OCI-M1 (cell line): ENCODE results near the gene CDH13.

Source experiments
- DNase-seq: peaks from one replicate; lab custom pipeline; 2025; lab: John Stamatoyannopoulos, UW

CDH13 gene

DNA sequence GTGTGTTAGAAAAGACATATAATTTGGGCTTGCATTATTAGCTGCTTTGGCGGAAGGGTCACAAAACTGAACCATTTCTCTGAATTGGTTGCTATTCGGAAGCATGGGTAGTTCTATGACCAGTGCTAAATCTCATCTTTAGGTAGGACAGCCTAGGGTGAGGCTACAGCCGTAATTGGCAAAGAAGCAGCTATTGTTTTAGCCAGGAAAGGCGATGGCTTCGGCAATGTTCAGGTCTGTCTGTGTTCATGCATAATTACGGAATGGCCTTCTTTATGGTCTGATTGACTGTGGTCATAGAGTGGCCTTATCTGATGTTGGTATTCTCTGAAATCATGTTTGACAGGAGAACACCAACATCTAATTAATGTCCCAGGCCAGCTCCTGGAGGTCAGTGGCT is 812.6 kb downstream of the CDH13 start:
- DNase-seq = no peak

DNA sequence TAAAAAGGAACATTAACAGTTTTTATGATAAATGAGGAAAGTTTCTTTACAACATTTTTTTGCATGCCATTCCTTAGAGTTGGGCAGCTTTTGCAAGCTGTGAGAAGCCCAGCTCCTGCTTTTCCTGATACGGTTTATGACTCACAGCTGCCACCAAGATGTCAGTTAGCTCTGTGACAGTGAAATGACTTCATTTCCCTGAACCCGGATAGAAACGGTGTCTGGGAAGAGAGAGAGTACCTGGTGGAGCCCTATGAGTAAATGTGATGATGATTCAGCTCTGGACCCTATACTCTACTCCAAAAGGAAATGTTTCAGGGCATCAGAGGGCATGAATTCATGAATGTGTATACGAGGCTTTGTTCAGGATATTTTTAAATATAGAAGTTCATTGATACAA is 814.7 kb downstream of the CDH13 start:
- DNase-seq = no peak

DNA sequence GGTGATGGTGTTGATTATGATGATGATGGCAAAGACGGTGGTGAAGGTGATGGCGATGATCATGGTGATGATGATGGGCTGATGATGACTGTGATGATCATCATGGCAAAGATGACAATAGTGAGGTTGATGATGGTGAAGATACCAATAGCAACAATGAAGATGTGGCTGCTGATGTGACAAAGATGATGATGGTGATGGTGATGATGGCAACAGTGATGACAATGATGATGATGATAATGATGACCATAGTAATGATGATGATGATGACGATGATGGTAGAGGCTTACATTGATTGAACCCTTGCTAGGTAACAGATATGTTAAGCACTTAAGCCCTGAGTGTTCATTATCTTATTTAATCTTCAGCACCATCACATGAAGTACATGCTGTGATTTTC is 817.2 kb downstream of the CDH13 start:
- DNase-seq = no peak

DNA sequence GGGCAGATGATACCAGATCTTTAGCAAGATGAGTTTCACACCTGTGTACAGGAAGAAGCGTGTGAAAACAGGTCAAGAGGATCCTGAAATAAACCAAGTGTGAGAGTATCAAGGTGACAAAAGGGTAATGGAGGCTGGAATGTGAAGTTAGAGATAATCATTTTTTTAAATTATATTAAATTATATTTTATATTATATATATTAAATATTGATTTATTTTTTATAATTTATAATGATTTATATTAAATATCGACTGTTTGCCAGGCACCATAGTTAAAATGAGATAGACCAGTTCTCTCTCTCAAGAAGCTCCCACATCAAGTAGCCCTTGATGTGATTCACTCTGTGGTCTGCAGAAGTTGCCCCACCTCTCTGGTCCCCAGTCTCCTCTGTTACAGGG is 820.8 kb downstream of the CDH13 start:
- no peak for DNase-seq

DNA sequence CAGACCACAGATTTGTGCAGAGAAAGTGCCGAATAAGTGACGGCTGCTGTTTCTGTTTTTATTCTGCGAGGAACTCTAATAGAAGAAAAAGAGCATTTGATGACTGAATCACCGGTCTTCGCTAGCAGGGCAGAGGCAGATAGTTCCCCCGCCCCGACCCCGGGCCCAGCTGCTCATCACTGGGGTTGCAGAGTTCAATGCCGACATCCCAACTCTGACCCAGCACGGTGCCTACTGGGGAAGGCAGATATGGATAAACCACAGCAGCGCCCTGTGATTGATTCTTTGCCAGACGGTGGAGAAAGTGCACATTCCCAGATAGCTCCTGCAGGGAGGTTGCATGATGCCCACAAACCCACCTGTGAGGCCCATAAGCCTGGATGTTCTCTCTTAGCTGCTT is 823.1 kb downstream of the CDH13 start:
- no peak for DNase-seq

DNA sequence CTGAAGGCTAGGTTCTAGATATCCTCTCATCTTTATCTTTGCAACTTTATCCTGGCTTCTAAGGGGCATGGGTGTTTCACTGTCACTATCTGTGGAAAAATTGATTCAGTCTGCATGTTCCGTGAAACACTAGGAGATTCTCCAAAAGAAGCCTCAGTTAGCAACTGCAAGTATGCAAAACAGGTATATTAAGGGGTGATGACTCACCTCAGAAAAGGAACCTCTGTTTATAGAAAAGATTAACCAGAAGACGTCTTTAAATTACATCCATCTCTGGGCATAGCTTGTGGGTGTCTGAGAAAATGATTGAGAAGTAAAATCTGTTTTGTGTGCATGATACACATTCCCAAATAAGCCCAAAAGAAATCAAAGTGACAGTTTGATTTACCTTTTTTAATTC is 827.2 kb downstream of the CDH13 start:
- DNase-seq = no peak

DNA sequence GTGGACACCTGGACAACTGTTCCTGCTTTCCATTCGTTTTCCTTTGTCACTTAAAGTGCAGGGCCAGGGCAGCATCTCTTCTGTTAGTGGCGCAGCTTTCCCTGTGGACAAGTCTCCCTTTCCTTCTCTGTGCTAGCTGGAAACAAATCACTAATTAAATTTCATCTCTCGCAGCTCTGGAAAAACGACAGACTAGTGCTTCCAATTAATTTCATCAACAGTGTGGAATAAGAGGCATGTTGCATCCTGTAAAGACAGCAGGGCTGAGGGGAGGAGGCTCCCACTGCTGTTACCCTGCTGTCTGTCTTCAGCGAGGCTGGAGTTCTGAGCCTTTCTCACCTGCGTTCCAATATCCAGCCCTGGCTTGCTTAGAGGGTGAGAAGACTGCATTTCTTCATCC is 828.9 kb downstream of the CDH13 start:
- DNase-seq = no peak

DNA sequence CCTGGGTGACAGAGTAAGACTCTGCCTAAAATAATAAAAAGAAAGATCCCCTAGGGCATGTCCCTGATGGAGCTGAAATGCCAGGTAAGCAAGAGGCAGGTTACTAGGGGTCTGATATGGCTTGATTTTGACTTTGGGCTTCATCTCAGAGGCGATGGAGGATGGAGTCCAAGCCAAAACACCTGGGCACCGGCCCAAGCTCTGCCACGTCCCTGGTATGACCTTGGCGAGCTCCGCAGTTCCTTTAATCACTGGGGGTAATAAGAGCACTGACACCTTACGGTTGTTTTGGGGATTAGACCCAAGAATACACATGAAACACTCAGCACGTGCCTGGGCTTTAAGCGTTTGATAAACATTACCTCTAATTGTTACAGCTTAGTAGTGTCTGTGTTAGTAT is 830.2 kb downstream of the CDH13 start:
- DNase-seq = no peak

DNA sequence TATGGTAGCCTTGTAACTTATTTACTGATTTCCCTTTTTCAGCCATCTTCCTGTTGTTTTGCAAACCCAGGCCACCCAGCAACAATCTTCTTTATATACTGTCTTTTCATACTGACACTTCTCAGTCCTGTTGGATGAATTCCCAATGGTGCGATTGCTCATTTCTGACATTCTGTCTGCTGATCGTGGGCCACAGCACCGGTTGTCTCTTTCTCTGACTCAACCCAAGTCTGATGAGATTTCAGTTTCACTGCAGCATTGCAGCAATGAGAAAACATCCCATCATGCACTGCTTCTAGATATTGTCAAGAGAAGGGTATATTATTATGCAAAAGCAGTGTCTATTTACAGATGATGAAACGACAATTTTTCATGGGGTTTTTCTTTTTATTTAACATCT is 831.8 kb downstream of the CDH13 start:
- no peak for DNase-seq

DNA sequence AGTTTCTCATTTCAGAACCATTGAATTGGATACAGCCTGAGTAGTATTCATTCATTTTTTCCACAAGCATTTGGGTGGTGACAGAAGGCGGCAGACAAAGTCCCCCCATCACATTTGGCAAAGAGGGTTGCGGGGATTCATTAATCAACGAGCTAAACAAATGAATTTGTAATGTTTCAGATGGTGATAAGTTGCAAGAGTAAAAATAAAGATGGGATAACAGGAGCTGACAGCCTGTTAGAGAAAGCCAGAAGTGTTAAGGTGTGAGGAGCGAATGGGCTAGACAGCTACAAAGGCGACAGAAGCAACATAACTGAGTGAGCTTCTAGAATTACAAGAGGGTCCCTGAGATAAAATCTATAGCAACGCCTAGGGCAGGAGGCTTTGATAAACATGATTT is 838.2 kb downstream of the CDH13 start:
- no peak for DNase-seq

DNA sequence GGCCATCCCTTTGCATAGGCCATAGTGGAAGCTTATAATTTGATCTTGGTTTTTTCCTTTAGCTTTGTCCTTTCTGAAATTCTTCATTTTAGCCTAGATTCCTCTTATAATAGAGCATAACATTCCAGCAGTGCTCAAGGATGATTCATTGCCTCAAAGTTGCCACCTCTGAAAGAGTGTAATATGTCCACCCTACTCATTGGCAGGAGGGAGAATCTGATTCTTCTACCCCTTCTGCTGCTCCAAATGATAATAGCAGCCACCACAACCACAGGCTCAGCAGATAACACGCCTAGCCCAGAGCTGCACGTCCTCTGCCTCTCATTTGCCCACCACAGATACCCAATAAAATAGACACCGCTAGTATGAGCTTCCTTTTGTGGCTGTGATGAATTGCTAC is 843.6 kb downstream of the CDH13 start:
- DNase-seq = peak; percentile 3

DNA sequence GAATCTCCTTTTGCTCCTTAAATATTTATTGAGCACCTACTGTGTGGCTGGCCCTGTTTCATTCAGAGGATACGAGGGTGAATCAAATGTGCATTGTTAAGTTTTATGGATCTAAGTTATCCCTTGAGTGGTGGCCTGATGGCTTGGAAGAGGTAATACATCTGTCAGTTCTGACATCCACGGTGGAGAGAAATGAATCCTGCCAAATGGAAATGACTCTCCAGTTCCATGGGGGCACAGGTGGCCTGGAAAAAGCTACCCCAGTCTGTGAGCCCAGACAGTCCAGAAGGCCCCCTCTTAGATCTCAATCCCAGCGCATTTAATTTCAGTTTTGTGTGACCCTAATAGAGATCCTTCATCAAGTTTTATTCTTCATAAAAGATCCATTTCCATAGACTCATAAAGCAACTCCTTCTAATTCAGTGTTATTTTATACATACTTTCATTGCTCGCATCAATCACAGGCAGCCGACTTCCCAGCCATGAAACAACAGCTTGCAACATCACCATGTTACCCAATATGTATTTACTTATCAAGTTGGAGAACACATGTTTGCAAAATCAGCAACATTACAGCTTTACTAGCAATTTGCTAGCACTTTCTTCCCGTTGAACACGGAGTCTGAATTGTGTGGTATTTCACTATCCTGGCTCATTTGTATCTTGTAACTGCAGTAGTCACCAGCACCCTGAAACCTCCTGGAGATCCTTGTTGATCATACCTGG is 846.2 kb downstream of the CDH13 start:
- DNase-seq = no peak

DNA sequence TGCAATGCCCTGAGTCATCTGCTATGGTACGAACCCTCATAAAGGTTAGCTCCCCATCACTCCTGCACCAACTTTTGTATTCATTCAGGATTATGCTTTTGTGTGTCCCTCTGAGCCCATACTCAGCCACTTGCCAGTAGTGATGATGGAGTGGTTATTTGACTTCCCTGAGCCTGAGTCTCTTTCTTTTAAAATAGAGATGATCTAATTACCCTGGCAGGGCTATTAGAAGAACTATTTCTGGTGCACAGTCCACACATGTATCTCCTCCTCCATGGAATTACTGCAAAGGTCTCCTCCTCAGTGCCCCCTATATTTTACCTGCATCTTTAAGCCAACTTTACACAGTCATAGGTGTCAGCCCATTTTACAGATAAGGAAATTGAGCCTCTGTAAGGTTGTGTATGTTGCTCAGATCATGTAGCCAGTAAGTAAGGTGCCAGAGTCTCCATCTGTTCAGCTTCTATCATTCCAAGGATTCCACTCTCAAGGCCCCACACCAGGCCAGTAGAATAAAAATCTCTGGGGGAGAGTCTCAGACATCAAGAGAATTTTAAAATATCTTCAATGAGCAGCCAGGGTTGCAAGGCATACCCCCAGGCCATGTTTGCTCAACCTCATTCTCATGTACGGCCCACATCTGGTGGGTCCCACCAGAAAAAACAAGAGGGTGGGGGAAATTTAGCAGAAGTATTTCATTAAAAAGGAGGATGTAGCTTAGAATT is 847.3 kb downstream of the CDH13 start:
- DNase-seq = no peak

DNA sequence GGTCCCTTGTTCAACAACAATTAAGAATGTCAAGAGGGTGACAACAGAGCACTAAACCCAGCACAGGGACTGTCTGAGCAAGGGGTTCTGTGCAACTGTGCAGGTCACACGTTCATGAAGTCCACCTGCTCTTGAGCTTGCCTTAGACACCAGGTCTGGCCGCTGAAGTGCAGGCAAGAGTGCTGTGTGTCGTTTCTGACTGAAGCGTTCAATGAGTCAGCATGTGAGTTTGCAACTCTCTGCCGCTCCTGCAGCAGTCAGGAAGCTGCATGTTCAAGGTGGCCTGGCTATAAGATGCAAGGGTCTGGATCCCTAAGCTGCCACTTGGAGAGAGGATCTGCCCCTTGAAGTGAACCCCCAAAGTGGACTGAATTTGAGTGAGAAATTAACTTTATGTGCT is 848.3 kb downstream of the CDH13 start:
- no peak for DNase-seq

DNA sequence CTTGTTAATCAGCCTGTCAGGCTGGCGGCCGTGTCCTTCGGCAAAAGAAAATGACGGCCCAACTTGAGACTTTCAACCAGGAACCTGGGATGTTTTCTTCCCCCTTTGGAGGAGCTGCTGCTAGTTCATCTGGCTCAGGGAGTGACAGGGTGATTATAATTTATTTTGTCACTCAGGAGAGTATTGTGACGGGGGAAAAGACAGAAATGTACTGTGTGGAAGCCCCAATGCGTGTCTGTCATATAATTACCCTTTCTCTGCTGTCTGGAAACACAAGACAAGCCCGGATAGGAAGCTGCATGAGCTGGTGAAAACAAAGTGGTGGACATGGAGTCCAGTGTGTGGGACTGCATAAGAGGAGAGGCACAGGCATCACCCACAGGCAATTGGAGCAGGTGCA is 854.8 kb downstream of the CDH13 start:
- no peak for DNase-seq

DNA sequence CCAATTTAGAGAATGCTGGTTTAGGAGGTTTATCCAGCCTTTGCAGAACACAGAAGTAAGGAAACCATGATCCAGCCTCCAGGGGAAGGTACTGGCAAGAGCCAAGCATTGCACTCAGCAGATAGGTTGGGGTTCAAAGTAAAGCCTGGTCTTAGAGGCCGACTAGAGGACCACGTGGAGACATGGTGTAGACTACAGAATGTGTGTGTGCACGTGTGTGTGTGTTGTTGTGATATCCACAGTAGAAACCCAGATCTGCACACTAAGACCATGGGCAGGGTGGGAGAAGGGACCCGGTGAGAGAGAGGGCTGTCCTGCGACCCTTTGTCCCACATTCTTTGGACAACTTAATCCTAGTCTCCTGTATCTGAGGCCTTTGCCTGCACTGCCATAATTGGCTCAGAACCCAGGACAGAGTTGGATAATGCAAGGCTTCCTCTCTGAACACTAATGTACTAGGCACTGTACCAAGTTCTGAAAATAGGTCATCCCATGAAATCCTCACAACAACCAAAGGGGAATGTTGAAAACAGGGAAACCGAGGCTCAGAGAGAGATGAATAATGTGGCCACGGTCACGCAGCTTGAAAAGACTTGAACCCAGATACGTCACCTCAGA is 855.9 kb downstream of the CDH13 start:
- DNase-seq = no peak

DNA sequence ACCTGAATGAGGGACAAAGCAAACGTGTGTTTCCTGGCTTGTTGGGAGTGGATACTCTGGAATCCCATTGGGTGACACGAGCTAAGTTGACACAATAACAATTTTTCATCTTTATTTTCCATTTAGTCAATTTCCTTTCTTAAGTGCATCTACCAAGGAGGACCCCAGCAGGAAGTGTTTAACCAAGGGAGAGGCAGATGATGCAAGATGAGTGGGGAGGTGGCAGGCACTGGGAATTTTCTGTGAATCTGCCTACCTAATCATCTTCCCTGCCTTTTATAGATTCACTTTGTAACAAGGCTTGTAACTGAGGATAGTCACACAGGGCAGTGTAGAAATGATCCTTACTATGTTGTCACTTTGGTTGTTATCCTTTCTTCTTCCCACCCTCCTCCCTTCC is 863.3 kb downstream of the CDH13 start:
- DNase-seq = no peak

DNA sequence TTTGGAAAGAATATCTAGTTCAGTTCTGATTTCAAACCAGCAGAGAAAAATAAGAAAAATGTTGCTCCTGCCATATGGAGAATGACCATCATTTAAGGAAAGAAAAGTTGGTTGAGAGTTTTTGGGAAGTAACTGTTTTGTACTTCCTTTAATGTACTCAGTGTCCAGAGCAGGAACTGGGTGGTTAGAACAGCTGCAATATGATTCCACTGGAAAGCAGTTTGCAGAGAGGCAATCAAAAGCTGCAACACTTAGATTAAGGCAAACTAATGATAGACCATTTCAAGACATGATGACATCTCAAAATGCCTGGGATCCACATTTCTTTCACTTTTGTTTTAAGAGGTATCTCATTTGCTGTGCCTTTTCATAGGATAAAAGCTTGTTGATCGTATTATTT is 867.7 kb downstream of the CDH13 start:
- DNase-seq = peak; percentile 58

DNA sequence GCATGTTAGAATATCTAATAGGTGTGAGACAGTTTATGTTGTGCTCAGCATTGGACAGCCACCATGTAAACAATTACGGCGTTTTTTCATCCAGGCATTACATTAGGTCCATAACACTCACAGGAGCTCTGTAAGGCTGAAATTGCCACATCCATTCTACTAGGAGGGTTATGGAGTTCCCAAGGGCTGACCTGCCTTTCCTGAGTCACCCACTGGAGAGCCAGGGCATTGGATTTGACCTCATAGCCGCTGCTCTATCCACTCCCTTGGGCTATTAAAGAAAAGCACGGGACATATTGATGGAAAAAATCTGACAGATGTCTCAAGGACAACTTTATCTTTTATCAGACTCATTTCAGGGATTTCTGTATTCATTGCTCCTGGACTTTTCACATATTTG is 874.7 kb downstream of the CDH13 start:
- no peak for DNase-seq

DNA sequence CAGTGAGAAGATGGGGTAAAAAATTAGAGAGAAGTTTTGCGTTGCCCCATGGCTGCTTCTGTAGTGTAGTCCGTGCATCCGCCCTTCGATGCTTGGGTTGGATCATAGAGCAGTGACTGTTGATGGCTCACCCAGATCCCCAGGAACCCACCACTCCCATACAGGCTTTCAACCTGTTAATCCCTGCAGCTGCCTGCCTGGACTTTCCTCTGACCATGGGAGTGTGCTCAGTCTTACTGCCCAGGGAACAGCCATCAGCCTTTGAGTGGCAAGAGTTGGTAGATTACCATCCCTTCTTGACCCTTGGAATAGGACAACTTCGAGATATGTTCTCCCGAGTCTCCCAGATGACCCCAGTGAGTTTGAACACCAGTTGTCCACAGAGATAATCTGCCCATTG is 881.5 kb downstream of the CDH13 start:
- no peak for DNase-seq

DNA sequence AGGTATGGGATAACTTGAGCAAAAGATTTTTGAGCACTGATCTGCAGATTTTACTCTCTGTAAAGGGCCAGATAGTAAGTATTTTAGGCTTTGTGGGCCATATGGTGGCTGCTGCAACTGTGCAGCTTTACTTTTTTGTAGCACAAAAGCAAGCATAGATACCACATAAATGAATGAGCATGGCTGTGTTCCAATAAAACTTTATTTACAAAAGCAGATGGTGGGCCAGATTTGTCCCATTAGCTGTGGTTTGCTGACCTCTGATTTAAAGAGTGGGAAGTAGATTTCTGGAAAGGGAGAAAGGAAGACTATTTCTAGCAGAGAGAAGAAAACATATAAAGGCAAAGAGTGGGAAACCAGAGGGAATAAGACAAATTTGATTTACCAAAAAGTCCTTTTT is 882.5 kb downstream of the CDH13 start:
- DNase-seq = no peak

DNA sequence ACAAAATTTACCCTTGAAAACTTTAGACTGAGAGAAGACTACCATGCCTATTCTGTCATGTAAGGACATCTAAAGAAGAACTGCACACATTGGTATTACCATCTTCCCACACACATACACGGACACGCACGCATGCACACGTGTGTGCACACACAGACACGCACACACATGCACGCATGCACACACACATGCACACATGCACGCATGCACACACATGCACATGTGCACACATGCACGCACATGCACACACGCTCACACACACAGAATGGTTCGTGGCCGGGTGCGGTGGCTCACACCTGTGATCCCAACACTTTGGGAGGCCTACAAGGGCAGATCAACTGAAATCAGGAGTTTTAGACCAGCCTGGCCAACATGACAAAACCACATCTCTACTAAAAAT is 884.1 kb downstream of the CDH13 start:
- DNase-seq = no peak

DNA sequence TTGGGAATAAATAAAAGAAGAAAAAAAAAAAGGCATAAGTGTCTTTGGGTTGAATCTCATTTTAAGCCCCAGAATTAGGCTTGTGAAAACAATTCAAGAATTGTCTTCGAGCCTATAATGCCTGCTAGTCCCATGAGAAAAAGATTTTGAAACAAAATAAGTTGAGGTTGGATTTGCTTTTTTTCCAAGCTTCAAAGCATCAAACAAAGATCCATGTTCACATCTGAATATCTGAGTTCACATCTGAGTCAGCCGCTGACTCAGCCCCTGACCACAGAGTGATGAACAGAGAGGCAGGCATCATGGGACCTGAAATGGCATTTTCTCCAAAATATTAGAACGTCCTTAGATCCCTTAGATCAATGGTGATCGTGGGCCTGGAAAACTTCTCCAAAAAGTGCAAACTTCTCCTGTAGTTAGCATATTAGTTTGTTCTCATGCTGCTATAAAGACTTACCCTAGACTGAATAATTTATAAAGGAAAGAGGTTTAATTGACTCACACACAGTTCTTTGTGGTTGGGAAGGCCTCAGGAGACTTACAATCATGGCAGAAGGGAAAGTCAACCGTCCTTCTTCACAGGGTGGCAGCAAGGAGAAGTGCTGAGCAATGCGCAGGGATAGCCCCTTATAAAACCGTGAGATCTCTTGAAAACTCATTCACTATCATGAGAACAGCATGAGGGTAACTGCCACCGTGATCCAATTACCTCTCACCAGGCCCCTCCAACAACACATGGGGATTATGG is 886.4 kb downstream of the CDH13 start:
- DNase-seq = peak; percentile 1
